Stimulated activated naive CD8-positive, alpha-beta T cell treated with anti-CD3 and anti-CD28 coated beads, Interleukin-15, amount 100 ng/mL, for 72 hours (primary cell): ENCODE data around the gene RAD51B.

Experiments used
- ATAC-seq: fragments of 150-1000 bp; cut with Tn5 transposase; 2 replicates; pipeline ENCODE4 v1.10.0; 2021; ENCODE audit warnings: mild to moderate bottlenecking, moderate library complexity
- DNase-seq, 2 donors: peaks; one replicate each; pipeline ENCODE4 v3.0.0; 2021 to 2022
- H3K27ac Mint-ChIP-seq, 2 donors: one replicate each; pipeline ENCODE4 v1.8.0; 2022; ENCODE audit warnings: mild to moderate bottlenecking in 2 of 2, mixed read lengths in 2 of 2, moderate library complexity in 2 of 2
- H3K27me3 Mint-ChIP-seq: one replicate; pipeline ENCODE4 v1.8.0; 2022; ENCODE audit warnings: mixed read lengths
- H3K4me1 Mint-ChIP-seq: one replicate; pipeline ENCODE4 v1.8.0; 2022; ENCODE audit warnings: mild to moderate bottlenecking, mixed read lengths
- H3K4me3 Mint-ChIP-seq, 2 donors: one replicate each; pipeline ENCODE4 v1.8.0; 2022; ENCODE audit warnings: mild to moderate bottlenecking in 2 of 2, mixed read lengths in 2 of 2, moderate library complexity in 1 of 2
- H3K9me3 Mint-ChIP-seq, 2 donors: one replicate each; pipeline ENCODE4 v1.8.0; 2022; ENCODE audit warnings: mixed read lengths in 2 of 2

The RAD51B gene

DNA sequence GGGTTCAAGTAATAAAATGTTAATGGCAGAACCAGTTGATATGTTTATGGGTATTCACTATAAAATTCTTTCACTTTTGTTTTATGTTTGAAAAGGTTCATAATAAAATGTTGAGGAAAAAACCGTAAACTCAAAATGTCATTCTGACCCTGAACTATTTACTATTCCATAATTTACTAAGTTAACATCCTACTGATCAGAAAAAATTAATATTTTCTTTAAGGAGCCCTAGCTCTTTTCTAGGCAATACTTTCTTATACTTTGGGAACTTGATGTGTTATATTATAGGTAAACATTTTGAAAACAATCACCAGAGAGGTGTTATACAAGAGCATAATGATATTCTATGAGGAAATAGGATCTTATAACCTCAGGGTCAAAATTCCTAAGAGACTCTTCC lies 638.7 kb downstream of the RAD51B start:
- H3K27me3 Mint-ChIP-seq: no peaks in the 10 kb centered on the region
- ATAC-seq (no peak), DNase-seq (no peak)
- peaks cover 5% of the 10 kb centered on the region for H3K4me1 Mint-ChIP-seq
- H3K9me3 Mint-ChIP-seq: peaks cover 14 to 26% of the 10 kb centered on the region in 2 donors
- no peak overlapping the region for H3K4me3 Mint-ChIP-seq
- H3K27ac Mint-ChIP-seq: no peak overlapping the region

GRCh38 chr14:68458840-68459469 lies 639.4 kb downstream of the RAD51B start:
- DNase-seq (no peak), ATAC-seq (no peak)
- peaks cover 5% of the 10 kb centered on the region for H3K4me1 Mint-ChIP-seq
- H3K27ac Mint-ChIP-seq: peak overlapping the region in 1 of 2 donors; percentile 43
- H3K27me3 Mint-ChIP-seq: no peaks in the 10 kb centered on the region
- no peak overlapping the region for H3K4me3 Mint-ChIP-seq
- H3K9me3 Mint-ChIP-seq: peaks cover 14 to 23% of the 10 kb centered on the region in 2 donors

DNA sequence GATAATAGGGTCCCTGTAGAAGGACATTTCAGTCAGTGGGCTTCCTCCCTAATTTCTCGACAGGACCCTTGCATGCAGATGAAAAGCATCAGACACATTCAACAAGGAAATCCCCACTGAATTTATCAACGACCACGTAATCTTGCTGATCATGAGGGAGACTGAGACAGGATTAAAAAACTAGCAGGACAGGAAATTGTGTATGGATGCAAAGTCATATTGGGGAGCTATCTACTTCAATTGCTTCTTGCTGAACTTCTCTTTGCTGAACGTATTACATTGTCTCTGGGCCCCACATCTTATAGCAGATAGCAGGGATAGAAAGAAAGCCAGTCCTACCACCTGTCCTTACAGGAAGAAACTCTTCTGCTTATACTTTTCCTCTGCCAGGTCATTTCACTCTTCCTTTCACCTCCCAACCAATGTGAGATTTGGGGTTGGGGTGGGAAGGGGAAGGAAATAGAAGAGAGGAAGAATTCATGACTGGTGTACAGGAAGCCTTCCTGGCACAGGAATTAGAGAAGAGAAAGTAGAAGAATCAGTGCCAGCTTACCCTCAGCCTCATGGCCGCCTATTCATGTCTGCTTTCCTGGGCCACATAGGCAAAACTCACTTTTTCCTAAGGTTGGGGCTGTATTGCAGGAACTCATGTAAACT lies 640.0 kb downstream of the RAD51B start:
- Mint-ChIP-seq H3K27me3 (no peaks in the 10 kb centered on the region), H3K4me3 (no peak overlapping the region), H3K9me3 (peaks cover 11 to 16% of the 10 kb centered on the region in 2 donors), H3K4me1 (peaks cover 5% of the 10 kb centered on the region), H3K27ac (peak overlapping the region in 1 of 2 donors; percentile 43)
- ATAC-seq: no peak
- no peak for DNase-seq

DNA sequence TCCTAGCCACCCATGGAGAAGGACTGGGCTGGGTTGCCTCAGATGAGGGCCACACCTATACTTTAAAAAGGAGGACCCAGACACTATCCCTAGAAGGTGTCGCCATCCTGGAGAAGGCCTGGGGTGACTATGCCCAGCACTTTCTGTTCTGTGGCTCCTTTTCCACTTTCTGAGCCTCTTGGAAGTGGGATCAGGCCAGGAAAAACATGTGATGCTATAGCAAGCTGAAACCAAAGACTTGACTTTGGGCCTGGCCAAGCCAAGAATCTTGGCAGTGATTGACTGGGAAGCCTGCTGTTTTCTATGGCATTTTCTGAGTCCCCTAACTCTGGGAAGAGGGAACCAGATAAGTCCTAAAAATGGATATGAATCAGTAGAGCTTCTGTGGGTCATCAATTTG lies 641.0 kb downstream of the RAD51B start:
- H3K9me3 Mint-ChIP-seq: peaks cover 5 to 8% of the 10 kb centered on the region in 2 donors
- ATAC-seq: no peak
- no peak for DNase-seq
- H3K4me3 Mint-ChIP-seq: no peak overlapping the region
- peaks cover 5% of the 10 kb centered on the region for H3K4me1 Mint-ChIP-seq
- H3K27ac Mint-ChIP-seq: no peak overlapping the region
- no peaks in the 10 kb centered on the region for H3K27me3 Mint-ChIP-seq

DNA sequence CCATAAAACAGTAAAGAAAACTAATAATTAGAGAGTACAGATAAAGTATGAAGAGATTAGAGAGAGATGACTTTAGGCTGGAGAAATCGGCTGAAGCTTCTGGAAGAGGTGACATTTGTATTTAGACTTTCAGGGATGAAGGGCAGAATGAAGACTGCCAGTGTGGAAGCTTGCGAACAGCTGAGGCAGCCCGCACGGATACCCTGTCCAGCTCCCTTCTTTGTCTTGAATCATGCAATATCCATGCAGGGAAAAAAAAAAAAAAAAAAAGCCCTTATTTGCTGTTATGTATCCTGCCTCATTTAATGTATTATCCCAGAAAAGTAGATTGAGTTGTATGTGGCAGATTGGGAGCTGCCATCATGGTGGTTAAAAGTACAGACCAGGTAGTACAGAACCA lies 641.5 kb downstream of the RAD51B start:
- DNase-seq: no peak
- Mint-ChIP-seq H3K27ac (peak overlapping the region in 1 of 2 donors; percentile 12), H3K4me3 (no peak overlapping the region), H3K27me3 (no peaks in the 10 kb centered on the region), H3K4me1 (peaks cover 5% of the 10 kb centered on the region), H3K9me3 (peaks cover under 1 to 3% of the 10 kb centered on the region in 2 donors)
- no peak for ATAC-seq

- Mint-ChIP-seq H3K27me3 (no peaks in the 10 kb centered on the region), H3K27ac (no peak overlapping the region), H3K4me3 (no peak overlapping the region), H3K4me1 (peaks cover 5% of the 10 kb centered on the region), H3K9me3 (no peaks in the 10 kb centered on the region)
- DNase-seq (no peak), ATAC-seq (no peak)
Measured at GRCh38 chr14:68462683-68463082, 643.1 kb downstream of the RAD51B start.

- no peaks in the 10 kb centered on the region for H3K27me3 Mint-ChIP-seq
- H3K9me3 Mint-ChIP-seq: no peaks in the 10 kb centered on the region
- H3K4me1 Mint-ChIP-seq: peaks cover 9% of the 10 kb centered on the region
- ATAC-seq: no peak
- H3K4me3 Mint-ChIP-seq: no peak overlapping the region
- no peak overlapping the region for H3K27ac Mint-ChIP-seq
- no peak for DNase-seq
Measured at GRCh38 chr14:68463299-68463698, 643.7 kb downstream of the RAD51B start.

- Mint-ChIP-seq H3K27me3 (no peaks in the 10 kb centered on the region), H3K27ac (no peak overlapping the region), H3K9me3 (no peaks in the 10 kb centered on the region), H3K4me1 (peaks cover 13% of the 10 kb centered on the region), H3K4me3 (no peak overlapping the region)
- ATAC-seq: no peak
- DNase-seq: no peak
Measured at GRCh38 chr14:68463705-68464374, 644.3 kb downstream of the RAD51B start.

DNA sequence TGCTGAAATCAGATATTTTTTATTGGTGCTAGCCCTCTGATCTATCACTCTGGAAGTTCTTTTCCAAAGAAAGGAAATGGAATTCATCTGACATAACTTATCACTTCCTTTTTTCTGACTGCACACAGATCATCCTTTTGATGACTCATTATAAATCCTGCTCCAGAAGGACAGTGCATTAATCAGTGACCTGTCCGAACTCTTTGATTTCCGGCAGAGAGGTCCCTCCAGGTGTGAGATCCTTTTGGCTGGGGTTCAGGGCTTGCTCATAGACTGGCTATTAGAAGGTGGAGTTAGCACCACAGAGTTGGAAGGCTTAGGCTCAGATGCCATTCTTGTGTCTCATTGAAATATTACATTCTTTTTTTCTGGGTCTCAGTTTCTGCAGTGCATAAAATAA lies 645.1 kb downstream of the RAD51B start:
- no peaks in the 10 kb centered on the region for H3K27me3 Mint-ChIP-seq
- H3K27ac Mint-ChIP-seq: no peak overlapping the region
- DNase-seq: no peak
- no peaks in the 10 kb centered on the region for H3K9me3 Mint-ChIP-seq
- H3K4me1 Mint-ChIP-seq: peaks cover 18% of the 10 kb centered on the region
- H3K4me3 Mint-ChIP-seq: no peak overlapping the region
- no peak for ATAC-seq

DNA sequence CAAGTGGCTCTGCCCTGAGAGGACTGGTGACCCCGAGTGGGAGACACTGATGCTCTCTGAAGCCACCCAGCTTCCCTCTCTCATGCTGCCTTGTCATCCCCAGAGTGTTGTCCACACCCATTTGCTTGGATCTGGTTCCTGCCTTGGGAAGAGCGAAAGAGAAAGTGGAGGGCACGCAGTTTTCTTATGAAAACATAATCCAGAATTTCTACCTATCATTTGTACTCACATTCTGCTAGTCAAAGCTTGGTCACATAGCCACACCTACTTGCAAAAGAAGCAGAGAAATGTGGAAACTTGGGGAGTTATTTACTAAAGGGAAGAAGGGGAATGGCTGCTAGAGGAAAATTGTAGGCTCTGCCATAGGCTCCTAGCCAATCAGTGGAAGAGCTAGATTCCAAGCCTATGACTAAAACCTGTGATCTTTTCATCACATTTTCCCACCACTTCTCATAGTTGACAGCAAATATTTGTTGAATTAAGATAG lies 647.0 kb downstream of the RAD51B start:
- H3K4me1 Mint-ChIP-seq: peaks cover 36% of the 10 kb centered on the region
- H3K9me3 Mint-ChIP-seq: no peaks in the 10 kb centered on the region
- no peak for ATAC-seq
- H3K27ac Mint-ChIP-seq: no peak overlapping the region
- DNase-seq: no peak
- H3K27me3 Mint-ChIP-seq: no peaks in the 10 kb centered on the region
- no peak overlapping the region for H3K4me3 Mint-ChIP-seq

- ATAC-seq (no peak), DNase-seq (no peak)
- H3K9me3 Mint-ChIP-seq: no peaks in the 10 kb centered on the region
- no peak overlapping the region for H3K4me3 Mint-ChIP-seq
- no peaks in the 10 kb centered on the region for H3K27me3 Mint-ChIP-seq
- H3K4me1 Mint-ChIP-seq: peaks cover 43% of the 10 kb centered on the region
- no peak overlapping the region for H3K27ac Mint-ChIP-seq
Measured at GRCh38 chr14:68467425-68467824, 647.8 kb downstream of the RAD51B start.

DNA sequence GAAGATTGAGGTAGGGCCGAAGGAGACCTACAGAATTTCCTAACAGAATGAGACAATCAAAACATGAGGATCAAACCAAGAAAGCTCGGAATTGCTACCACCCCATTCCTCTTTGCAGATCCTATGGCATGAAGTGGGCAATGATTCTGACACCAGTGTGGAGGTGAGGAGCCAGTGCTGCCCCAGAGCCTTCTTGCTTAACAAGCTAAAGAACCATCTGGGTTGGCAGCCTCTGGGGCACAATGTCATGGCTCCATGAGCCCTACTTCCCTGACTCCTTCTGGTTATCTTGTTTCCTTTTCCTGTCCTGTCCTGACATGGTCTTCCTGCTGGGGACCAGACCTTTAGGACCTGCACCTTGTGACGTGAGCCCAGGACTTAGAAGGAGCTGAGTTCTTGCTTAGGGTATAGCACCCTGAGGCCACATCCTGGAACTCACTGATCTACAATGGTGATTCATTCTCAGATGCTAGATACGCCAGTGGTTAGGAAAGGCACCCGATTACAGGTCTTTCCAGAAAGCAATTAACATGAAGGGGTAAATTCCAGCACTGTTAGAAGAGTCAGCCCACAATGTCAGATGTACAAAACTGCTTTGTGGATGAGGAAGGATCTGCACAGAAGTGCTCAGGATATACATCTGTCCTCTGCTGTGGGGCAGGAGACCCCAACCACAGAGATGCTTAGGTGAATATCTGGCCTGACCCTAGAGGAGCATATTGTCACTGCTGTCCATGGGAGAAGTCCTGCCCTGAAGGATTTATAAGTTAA lies 649.0 kb downstream of the RAD51B start:
- ATAC-seq (peak; percentile 100), DNase-seq (peak; percentile 32 to 56)
- Mint-ChIP-seq H3K27me3 (no peaks in the 10 kb centered on the region), H3K27ac (no peak overlapping the region), H3K4me1 (peaks cover 43% of the 10 kb centered on the region), H3K4me3 (peak overlapping the region in 1 of 2 donors; percentile 14), H3K9me3 (no peaks in the 10 kb centered on the region)

- H3K9me3 Mint-ChIP-seq: no peaks in the 10 kb centered on the region
- H3K27ac Mint-ChIP-seq: peak overlapping the region in 1 of 2 donors; percentile 19
- no peak overlapping the region for H3K4me3 Mint-ChIP-seq
Measured at GRCh38 chr14:68469208-68469713, 649.7 kb downstream of the RAD51B start.

GRCh38 chr14:68470361-68470760 lies 650.8 kb downstream of the RAD51B start:
- H3K4me3 Mint-ChIP-seq: peak overlapping the region in 1 of 2 donors; percentile 31
- DNase-seq (no peak), ATAC-seq (no peak)
- H3K4me1 Mint-ChIP-seq: peaks cover 43% of the 10 kb centered on the region
- H3K27ac Mint-ChIP-seq: peak overlapping the region in 1 of 2 donors; percentile 86
- H3K27me3 Mint-ChIP-seq: no peaks in the 10 kb centered on the region
- no peaks in the 10 kb centered on the region for H3K9me3 Mint-ChIP-seq

More at GRCh38 chr14:68469208-68469713, 649.7 kb downstream of the RAD51B start:
- H3K27me3 Mint-ChIP-seq: no peaks in the 10 kb centered on the region
- H3K4me1 Mint-ChIP-seq: peaks cover 43% of the 10 kb centered on the region
- ATAC-seq (no peak), DNase-seq (no peak)
